ENCODE data around the gene PRUNE2.
"Not testable (repeated sequence)": the region's sequence is repeated elsewhere in the genome, so short reads cannot be mapped to it uniquely, and the experiment has no call there.

The PRUNE2 gene

GRCh38 chr9:76594764-76595424 is 311.0 kb downstream of the PRUNE2 start:
- DNase-seq (ENCODE audit: low spot score), result no peak

DNA sequence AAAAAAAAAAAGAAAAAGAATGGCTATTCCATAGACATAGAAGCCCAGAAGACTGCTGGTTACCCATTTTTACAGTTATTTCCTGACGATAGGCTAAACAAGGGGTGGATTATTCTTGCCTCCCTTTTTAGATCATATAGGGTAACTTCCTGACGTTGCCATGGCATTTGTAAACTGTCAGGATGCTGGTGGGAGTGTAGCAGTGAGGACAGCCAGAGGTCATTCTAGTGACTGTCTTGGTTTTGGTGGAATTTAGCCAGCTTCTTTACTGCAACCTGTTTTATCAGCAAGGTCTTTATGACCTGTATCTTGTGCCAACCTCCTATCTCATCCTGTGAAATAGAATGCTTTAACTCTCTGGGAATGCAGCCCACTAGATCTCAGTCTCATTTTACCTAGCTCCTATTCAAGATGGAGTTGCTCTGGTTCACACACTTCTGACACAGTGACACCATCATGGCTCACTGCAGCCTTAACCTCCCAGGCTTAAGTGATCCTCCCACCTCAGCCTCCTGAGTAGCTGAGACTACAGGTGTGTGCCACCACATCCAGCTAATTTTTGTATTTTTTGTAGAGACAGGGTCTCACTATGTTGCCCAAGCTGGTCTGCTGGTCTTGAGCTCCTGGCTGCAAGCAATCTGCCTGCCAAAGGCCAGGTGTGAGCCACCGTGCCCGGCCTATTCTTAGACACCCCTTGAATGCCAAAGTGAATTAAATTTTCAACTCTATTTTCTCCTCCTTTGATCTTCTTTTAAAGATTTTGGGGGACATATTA is 311.8 kb downstream of the PRUNE2 start:
- not testable (repeated sequence) for DNase-seq (ENCODE audit: low spot score)

- DNase-seq (ENCODE audit: low spot score), result no peak
Observed at GRCh38 chr9:76592974-76593347, 313.0 kb downstream of the PRUNE2 start.

DNA sequence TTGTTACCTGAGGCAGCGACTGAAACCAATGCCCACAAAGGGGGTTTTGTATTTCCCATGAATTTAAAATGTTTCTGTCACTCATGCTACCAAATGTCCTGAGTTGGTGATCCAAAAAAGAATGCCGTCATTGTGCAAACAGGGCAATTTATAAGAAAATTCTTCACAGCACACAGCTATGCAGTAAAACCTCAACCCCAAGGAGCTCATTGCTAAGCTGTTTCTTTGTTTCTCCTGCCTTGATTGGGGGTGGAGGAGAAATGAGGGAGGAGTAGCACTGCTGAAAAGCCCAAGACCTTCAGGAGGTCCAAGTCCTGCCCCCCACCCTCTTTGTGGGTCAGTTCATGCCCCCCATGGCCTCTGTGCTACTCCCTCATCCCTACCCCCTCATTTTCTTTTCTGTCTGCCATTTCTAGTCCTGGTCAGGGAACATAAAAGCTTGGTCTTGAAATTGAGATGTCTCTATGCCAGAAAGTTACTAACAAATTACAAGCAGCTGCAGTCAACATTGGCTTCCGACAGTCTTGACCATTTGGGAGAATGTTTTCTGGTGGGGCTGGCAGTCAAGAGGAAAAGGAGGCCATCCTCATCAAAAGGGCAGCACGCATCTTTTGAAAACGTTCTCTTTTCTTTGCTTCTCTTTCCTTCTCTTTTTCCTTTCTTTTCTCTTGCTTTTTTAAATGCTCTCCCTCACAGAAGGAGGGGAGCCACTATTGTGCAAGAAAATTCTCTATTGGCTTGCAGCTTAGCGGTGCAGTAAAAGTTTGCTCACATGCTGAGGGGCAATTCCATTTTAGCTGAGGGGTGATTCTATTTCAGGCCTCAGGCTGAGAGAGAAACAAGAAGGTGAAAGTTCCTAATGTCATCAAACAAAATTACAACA is 313.6 kb downstream of the PRUNE2 start:
- no peak for DNase-seq (ENCODE audit: low spot score)

- no peak for DNase-seq (ENCODE audit: low spot score)
Observed at GRCh38 chr9:76591256-76591950, 314.5 kb downstream of the PRUNE2 start.

DNA sequence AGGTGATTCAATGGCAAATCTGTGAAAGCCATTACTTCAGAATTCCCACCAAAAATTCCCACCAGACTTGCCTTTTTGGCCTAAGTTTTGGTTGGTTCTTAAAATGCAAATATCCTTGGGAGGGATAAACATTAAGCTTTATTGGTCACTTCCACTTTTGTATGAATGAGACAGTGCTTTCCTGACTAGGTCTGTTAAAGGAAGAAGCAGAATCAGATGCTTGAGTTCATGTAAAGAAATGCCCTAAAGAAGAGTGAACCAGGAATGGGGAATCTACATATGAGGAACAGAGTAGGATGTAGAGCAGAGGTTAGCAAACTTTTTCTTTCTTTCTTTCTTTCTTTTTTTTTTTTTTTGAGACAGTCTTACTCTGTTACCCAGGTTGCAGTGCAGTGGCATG is 317.6 kb downstream of the PRUNE2 start:
- DNase-seq (ENCODE audit: low spot score), result no peak

DNA sequence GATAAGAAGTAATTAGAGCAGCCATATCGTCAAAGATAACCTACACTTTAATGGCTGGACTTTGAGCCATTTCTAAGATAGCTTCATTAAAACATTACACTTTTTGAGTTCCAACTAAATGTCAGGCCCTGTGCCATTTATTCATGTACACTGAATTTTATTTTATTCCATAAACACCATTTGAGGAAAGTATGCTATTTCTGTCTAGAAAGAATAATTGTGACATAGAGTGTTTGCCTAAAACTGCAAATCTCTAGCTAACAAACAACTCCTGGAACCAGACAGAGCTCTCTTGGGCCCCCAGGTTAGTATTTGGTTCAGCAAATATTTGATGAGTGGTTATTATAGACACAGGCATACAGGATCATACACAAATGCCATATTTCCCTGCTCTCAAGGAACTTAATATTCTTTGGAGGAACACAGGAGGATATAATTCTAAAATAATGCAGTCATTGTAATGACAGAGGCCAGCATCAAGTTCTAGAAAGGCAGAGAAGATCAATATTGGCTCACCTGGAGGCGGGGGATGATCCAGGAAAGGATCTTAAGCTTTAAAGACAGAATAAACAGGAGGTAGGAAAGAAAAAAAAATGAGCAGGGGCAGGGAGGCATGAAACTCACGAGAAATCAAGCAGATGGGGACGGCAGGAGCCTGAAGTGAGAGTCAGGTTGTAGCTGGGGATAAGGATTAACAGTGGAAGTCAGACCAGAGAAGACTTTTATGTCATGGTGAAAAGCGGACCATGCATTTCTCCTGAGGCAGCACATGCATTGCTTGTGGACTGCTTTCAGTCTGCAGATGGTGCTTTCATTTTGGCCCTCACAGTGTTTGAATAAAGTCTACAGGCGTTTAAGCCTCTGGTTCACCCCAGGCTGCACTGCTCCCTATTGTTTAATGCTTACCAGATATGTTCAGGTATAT is 319.3 kb downstream of the PRUNE2 start:
- peak; percentile 54 for DNase-seq (ENCODE audit: low spot score)

- peak; percentile 68 for DNase-seq (ENCODE audit: low spot score)
Observed at GRCh38 chr9:76585487-76586389, 320.2 kb downstream of the PRUNE2 start.

GRCh38 chr9:76583256-76583655 is 322.7 kb downstream of the PRUNE2 start:
- DNase-seq (ENCODE audit: low spot score), result no peak

GRCh38 chr9:76581731-76582130 is 324.2 kb downstream of the PRUNE2 start:
- DNase-seq (ENCODE audit: low spot score), result no peak

DNA sequence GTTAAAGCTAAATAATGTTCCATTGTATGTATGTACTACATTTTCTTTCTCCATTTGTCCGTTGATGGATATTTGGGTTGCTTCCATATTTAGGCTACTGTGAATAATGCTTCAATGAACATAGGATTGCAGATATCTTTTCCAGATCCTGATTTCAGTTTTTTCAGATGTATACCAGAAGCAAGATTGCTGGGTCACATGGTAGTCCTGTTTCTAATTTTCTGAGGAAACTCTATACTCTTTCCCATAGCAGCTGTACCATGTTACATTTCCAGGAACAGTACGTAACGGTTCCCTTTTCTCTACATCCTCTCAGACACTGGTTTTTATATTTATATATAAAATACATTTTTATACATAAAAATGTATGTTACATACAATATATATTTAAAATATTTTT is 325.1 kb downstream of the PRUNE2 start:
- DNase-seq (ENCODE audit: low spot score), result no peak

DNA sequence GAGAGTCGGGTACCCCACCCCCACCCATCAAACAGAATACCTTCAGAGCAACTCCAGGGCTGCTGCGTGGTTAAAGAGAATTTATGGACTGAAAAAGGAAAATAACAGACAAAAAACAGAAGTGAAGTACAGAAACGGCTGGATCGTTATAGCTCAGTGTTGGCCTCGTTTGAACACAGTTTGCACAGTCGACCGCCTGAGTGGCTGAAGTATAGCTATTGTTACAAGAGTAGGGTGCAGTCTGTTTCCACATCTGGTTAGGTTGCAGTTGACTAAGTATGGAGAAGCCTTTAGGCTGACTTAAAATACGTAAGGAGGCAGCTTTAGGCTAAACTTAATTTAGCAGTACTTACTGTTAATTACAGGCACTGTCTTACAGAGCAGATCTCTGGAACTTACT is 325.7 kb downstream of the PRUNE2 start:
- no peak for DNase-seq (ENCODE audit: low spot score)

DNA sequence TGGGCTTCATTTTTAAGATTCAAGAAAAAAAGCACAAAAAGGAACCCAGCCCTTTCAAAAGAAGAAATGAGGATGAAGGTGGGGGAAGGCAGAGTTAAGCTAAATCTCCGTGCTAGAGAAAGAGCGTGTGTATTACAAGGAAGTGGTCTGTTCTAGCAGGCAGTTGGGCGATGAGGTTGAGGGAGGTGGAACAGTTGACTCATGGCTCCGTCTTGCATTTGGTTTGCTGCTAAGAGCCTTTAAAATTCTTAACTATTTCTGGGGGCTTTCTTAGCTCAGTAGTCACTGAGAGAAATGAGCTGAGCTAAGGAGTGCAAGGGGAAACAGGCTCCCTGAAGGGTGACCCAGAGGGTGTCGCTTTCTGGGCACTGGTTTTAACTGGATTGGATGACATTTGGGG is 329.6 kb downstream of the PRUNE2 start:
- no peak for DNase-seq (ENCODE audit: low spot score)

GRCh38 chr9:76575761-76576160 is 330.2 kb downstream of the PRUNE2 start:
- no peak for DNase-seq (ENCODE audit: low spot score)

GRCh38 chr9:76573905-76574760 is 331.8 kb downstream of the PRUNE2 start:
- no peak for DNase-seq (ENCODE audit: low spot score)

DNA sequence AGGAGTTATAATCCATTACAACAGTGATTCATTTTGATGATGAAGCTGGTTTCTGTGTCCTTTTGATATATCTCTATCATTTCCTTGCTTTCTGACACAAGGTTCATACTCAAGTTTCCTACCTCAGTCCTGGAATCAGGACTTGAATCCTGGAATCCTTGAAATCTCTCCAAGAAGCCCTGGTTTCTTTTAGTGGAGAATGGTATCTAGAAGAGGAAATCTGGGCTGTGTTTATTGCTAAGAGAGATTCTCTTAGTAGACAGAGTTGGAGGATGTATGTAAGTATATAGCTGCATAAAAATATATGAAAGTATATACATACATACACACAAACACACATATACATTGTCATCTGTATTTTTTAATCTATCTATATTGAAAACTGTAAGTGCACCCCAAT is 332.5 kb downstream of the PRUNE2 start:
- no peak for DNase-seq (ENCODE audit: low spot score)

- no peak for DNase-seq (ENCODE audit: low spot score)
Observed at GRCh38 chr9:76572151-76572550, 333.8 kb downstream of the PRUNE2 start.

DNA sequence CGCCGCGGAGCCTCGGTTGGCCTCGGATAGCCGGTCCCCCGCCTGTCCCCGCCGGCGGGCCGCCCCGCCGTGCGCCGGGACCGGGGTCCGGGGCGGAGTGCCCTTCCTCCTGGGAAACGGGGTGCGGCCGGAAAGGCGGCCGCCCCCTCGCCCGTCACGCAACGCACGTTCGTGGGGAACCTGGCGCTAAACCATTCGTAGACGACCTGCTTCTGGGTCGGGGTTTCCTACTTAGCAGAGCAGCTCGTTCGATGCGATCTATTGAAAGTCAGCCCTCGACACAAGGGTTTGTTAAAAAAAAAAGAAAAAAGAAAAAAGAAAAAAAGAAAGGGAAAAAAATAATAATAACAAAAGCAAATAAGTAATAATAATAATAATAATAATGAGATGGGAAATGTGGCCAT is 334.2 kb downstream of the PRUNE2 start:
- DNase-seq (ENCODE audit: low spot score), result no peak

GRCh38 chr9:76571288-76571687 is 334.6 kb downstream of the PRUNE2 start:
- DNase-seq (ENCODE audit: low spot score), result no peak

All from cerebellar cortex (tissue), 1 donor.